Astrocyte (in vitro differentiated cells and primary cell): ENCODE data around the gene ACSF3. TPM values are rescaled to one million over a fixed set of nuclear protein-coding genes. Genes with fewer than 3 reads are reported as not detected.

ENCODE experiments used
- DNase-seq: peaks from one replicate; pipeline ENCODE4 v3.0.0-alpha.2; 2010; ENCODE audit warnings: low read depth
- FAIRE-seq: peaks from 2 replicates; lab custom pipeline; 2011; peaks lifted over from hg19 to GRCh38; lab: Jason Lieb, UNC
- H2AFZ ChIP-seq: 2 replicates; pipeline ENCODE4 v1.6.0; 2012; ENCODE audit warnings: low read depth, low read length, inconsistent platforms
- H3K27ac ChIP-seq: 2 replicates; pipeline ENCODE4 v1.5.1; 2011; ENCODE audit warnings: low read depth, low read length, inconsistent platforms
- H3K27me3 ChIP-seq: 2 replicates; pipeline ENCODE4 v1.6.0; 2011; ENCODE audit warnings: low read length, inconsistent platforms; ENCODE audit not compliant: insufficient read depth
- H3K36me3 ChIP-seq: 2 replicates; pipeline ENCODE4 v1.5.1; 2011; ENCODE audit warnings: low read length, inconsistent platforms; ENCODE audit not compliant: insufficient read depth
- H3K4me1 ChIP-seq: 2 replicates; pipeline ENCODE4 v1.5.1; 2011; ENCODE audit warnings: low read length, inconsistent platforms; ENCODE audit not compliant: insufficient read depth
- H3K4me2 ChIP-seq: 2 replicates; pipeline ENCODE4 v1.6.0; 2012; ENCODE audit warnings: low read length, inconsistent platforms
- H3K4me3 ChIP-seq: 2 replicates; pipeline ENCODE4 v1.5.1; 2011; ENCODE audit warnings: low read depth, mild to moderate bottlenecking, low read length, inconsistent platforms; ENCODE audit not compliant: insufficient read depth
- H3K79me2 ChIP-seq: 2 replicates; pipeline ENCODE4 v1.6.0; 2012; ENCODE audit warnings: mild to moderate bottlenecking, low read length, inconsistent platforms; ENCODE audit not compliant: insufficient read depth
- H3K9ac ChIP-seq: 2 replicates; pipeline ENCODE4 v1.6.0; 2012; ENCODE audit warnings: mild to moderate bottlenecking, low read length, inconsistent platforms
- H3K9me3 ChIP-seq: 2 replicates; pipeline ENCODE4 v1.5.1; 2012; ENCODE audit warnings: low read depth, mild to moderate bottlenecking, low read length, inconsistent platforms; ENCODE audit not compliant: insufficient read depth
- H4K20me1 ChIP-seq: 2 replicates; pipeline ENCODE4 v1.6.0; 2012; ENCODE audit warnings: low read length, inconsistent platforms; ENCODE audit not compliant: insufficient read depth
- H3K27ac Mint-ChIP-seq: one replicate; pipeline ENCODE4 v1.8.0; 2021; ENCODE audit warnings: mild to moderate bottlenecking, mixed read lengths; ENCODE audit not compliant: unreplicated experiment
- H3K27me3 Mint-ChIP-seq: one replicate; pipeline ENCODE4 v1.8.0; 2021; ENCODE audit warnings: low read depth, mixed read lengths; ENCODE audit not compliant: unreplicated experiment
- H3K36me3 Mint-ChIP-seq: one replicate; pipeline ENCODE4 v1.8.0; 2021; ENCODE audit warnings: low read depth, mixed read lengths; ENCODE audit not compliant: unreplicated experiment
- H3K4me1 Mint-ChIP-seq: one replicate; pipeline ENCODE4 v1.8.0; 2021; ENCODE audit warnings: low read depth, mixed read lengths; ENCODE audit not compliant: unreplicated experiment
- H3K4me3 Mint-ChIP-seq: one replicate; pipeline ENCODE4 v1.8.0; 2021; ENCODE audit warnings: mild to moderate bottlenecking, moderate library complexity, mixed read lengths; ENCODE audit not compliant: unreplicated experiment
- H3K9me3 Mint-ChIP-seq: one replicate; pipeline ENCODE4 v1.8.0; 2021; ENCODE audit warnings: mild to moderate bottlenecking, mixed read lengths; ENCODE audit not compliant: unreplicated experiment
- CTCF ChIP-seq: IDR thresholded peaks from 2 replicates; pipeline ENCODE4 v1.5.1; 2011; ENCODE audit warnings: low read depth, mild to moderate bottlenecking, inconsistent platforms, low read length, moderate library complexity; ENCODE audit not compliant: insufficient read depth
- EZH2 ChIP-seq: IDR thresholded peaks from 2 replicates; pipeline ENCODE4 v1.6.1; 2012; ENCODE audit warnings: mild to moderate bottlenecking, low read length, inconsistent platforms; ENCODE audit not compliant: insufficient read depth
- total RNA-seq: library from RNA; stranded (reverse); gene quantifications from 2 replicates; pipeline ENCODE4 v1.2.1, GENCODE V29; 2021

Gene ACSF3
- total RNA-seq, 1 donor from 2014 or later: 17.0 TPM

GRCh38 chr16:89046491-89046890 lies 47.2 kb upstream of the ACSF3 start:
- Mint-ChIP-seq H3K4me3 (no peak overlapping the region), H3K36me3 (no peaks in the 10 kb centered on the region), H3K27ac (no peak overlapping the region), H3K9me3 (peaks cover 2% of the 10 kb centered on the region), H3K4me1 (peaks cover 1% of the 10 kb centered on the region), H3K27me3 (peaks cover 45% of the 10 kb centered on the region)
- no peak overlapping the region for H3K27ac ChIP-seq
- no peaks in the 10 kb centered on the region for H3K79me2 ChIP-seq
- no peak overlapping the region for H3K4me3 ChIP-seq
- H3K9me3 ChIP-seq: no peaks in the 10 kb centered on the region
- no peaks in the 10 kb centered on the region for H3K4me1 ChIP-seq
- no peak overlapping the region for H3K9ac ChIP-seq
- no peaks in the 10 kb centered on the region for H3K36me3 ChIP-seq
- DNase-seq: no peak
- FAIRE-seq: no peak
- peaks cover 28% of the 10 kb centered on the region for H3K27me3 ChIP-seq
- no peak overlapping the region for H3K4me2 ChIP-seq
- no peak overlapping the region for H2AFZ ChIP-seq
- TF ChIP-seq EZH2: no peak
- TF ChIP-seq CTCF: no peak
- H4K20me1 ChIP-seq: no peaks in the 10 kb centered on the region

DNA sequence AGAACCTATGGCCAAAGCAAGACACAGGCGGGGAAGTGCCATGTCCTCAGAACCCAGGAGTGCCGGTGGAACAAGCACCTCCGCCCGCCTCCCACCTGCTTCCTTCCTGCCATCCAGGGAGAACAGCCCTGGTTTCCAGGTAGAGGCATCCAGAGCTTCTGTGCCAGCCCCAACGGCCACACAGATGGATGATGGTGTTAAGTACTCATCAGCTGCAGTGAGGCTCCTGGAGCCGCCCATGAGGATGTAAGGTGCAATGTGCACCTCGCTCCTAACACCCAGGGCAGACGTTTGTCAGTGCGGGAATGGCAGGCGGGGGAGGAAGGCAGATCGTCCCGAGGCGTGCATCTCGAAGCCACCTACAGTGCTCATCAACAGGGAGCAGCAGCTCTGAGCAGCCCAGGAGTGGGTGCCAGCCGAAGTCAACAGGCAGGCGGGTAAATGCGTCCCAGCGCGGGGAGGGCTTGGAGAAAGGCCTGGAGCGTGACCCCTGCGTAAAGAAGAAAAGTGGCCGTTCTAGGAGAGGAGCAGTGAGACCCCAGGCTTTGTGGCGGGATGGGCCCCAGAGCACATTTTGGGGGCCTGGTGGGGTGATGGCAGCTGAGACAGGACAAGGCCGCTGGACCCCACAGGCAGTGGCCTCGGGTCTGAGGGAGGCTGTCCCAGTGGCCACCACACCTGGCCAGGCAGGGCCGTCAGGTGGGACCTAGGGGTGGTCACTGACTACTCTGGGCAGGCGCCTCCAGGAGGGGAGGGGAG lies 46.1 kb upstream of the ACSF3 start:
- no peaks in the 10 kb centered on the region for H3K9me3 Mint-ChIP-seq
- no peaks in the 10 kb centered on the region for H3K36me3 ChIP-seq
- peaks cover 33% of the 10 kb centered on the region for H3K27me3 ChIP-seq
- no peaks in the 10 kb centered on the region for H3K4me1 ChIP-seq
- TF ChIP-seq CTCF: no peak
- no peak for TF ChIP-seq EZH2
- no peaks in the 10 kb centered on the region for H3K9me3 ChIP-seq
- H3K4me2 ChIP-seq: no peak overlapping the region
- H3K27ac ChIP-seq: no peak overlapping the region
- no peaks in the 10 kb centered on the region for H3K79me2 ChIP-seq
- H3K36me3 Mint-ChIP-seq: no peaks in the 10 kb centered on the region
- H3K4me3 ChIP-seq: no peak overlapping the region
- no peak overlapping the region for H3K27ac Mint-ChIP-seq
- no peaks in the 10 kb centered on the region for H4K20me1 ChIP-seq
- no peak overlapping the region for H2AFZ ChIP-seq
- DNase-seq (no peak), FAIRE-seq (no peak)
- peaks cover 1% of the 10 kb centered on the region for H3K4me1 Mint-ChIP-seq
- H3K4me3 Mint-ChIP-seq: no peak overlapping the region
- H3K9ac ChIP-seq: no peak overlapping the region
- H3K27me3 Mint-ChIP-seq: peaks cover 42% of the 10 kb centered on the region

DNA sequence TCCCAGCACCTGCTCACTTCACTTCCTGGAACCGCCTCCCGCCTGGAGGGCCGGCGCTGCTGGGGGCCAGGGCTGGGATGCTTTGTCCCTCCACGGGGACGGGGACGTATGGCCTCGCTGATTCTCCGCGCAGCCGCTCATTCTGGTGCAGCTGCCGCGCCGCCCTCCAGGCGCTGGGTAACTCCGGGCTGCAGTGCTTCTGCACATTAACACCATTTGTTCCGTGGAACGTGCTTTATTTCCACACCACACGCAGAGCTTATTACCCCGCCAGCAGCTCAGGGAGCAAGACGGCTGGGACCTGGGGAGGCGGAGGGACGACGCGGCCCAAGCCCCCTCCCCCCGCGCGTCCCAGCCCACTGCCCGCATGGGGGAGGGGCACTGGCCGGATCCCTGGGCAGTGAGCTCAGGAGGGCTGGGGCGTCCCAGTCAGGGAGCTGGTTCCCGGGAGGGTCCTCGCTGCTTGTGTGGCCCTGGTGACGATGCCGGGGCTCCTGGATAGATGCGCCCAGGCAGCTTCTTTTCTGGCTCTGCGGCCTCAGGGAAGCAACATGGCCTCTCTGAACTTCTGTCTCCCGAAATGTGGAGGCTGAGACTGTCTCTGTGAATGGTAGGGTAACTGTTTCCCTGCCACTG lies 45.4 kb upstream of the ACSF3 start:
- Histone ChIP-seq H3K27me3 (peaks cover 33% of the 10 kb centered on the region), H3K4me3 (no peak overlapping the region), H3K9ac (no peak overlapping the region), H2AFZ (no peak overlapping the region), H3K4me2 (no peak overlapping the region), H3K79me2 (no peaks in the 10 kb centered on the region), H3K27ac (no peak overlapping the region), H3K36me3 (no peaks in the 10 kb centered on the region), H3K4me1 (no peaks in the 10 kb centered on the region), H3K9me3 (no peaks in the 10 kb centered on the region), H4K20me1 (no peaks in the 10 kb centered on the region)
- Mint-ChIP-seq H3K4me1 (peaks cover 1% of the 10 kb centered on the region), H3K36me3 (no peaks in the 10 kb centered on the region), H3K27me3 (peaks cover 44% of the 10 kb centered on the region), H3K27ac (no peak overlapping the region), H3K9me3 (no peaks in the 10 kb centered on the region), H3K4me3 (no peak overlapping the region)
- TF ChIP-seq EZH2 (no peak), CTCF (no peak)
- DNase-seq (no peak), FAIRE-seq (no peak)
